Testis (tissue), 2 donors: Measurements from ENCODE around the gene RBM24.

Source experiments
- CTCF ChIP-seq, 3 experiments: fragments of 450-650 bp in 2 of 3; fragments of 200-600 bp in 1 of 3; sonication (generic) in 1 of 3; IDR thresholded peaks; one replicate each; pipeline ENCODE4 v1.5.1; 2016 to 2019; ENCODE audit warnings: antibody characterized with exemption in 3 of 3, mild to moderate bottlenecking in 2 of 3, moderate library complexity in 1 of 3
- POLR2A ChIP-seq: fragments of 450-650 bp; IDR thresholded peaks from one replicate; pipeline ENCODE4 v1.6.1; 2017; ENCODE audit warnings: antibody characterized with exemption, mild to moderate bottlenecking, moderate library complexity

GRCh38 chr6:17292600-17293133 lies 11.5 kb downstream of the RBM24 start:
- TF ChIP-seq CTCF (IDR thresholded peaks at IDR 0.05) (no peak), POLR2A (no peak)
